ENCODE results near the gene TENM3. TPM values are rescaled to one million over a fixed set of nuclear protein-coding genes. Genes with fewer than 3 reads are reported as not detected.

Gene TENM3
- total and polyA plus RNA-seq, 10 of the 15 experiments (the other 5 are each of a cell fraction or from before 2014, with no cell fraction given): 0.01 to 1.7 (median 0.08) TPM; not detected in 2

DNA sequence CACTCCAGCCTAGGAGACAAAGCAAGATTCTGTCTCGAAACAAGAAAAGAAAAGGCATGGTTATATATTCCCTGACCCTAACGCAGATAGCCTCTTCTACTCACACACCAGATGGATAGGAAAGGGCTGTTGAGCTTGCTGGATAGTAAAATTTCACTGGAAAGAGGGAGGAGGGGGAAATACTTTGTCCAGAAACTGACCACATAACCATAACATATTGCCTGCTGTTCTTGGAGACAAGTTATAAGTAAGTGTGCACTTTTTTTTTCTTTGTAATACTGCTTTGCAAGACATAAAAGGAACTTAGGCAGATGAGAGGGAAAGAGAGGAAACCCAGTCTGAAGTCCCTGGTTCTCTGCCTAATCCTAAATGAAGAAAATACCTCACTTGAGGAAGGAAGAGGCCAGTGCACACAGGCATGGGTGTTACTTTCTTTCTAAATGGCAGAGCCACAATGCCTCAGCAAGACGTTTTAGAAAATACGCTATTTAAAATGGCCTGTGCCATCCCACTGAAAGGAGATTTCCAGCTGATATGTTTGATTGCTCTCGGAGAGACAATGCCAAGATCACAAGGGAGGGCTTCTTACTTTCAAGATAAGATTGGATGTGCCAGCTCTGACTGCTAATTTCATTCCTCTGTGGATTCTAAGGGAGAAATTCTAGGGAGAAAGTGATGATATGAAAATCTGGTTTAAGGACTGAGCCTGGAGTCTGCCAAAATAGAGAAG, 533.3 kb downstream of the TENM3 start:
- Histone ChIP-seq H3K27ac (ENCODE audit: control insufficient read depth, insufficient read depth) (no peak overlapping the region), H3K36me3 (ENCODE audit: control insufficient read depth in 2 of 2, insufficient read depth in 2 of 2, low read length in 1 of 2) (no peaks in the 10 kb centered on the region), H3K4me3 (no peak overlapping the region), H3K9me3 (replicated peaks; ENCODE audit: control insufficient read depth, insufficient read depth, low read length) (no peaks in the 10 kb centered on the region), H4K20me1 (ENCODE audit: control insufficient read depth, insufficient read depth) (no peaks in the 10 kb centered on the region), H3K4me2 (ENCODE audit: control insufficient read depth, insufficient read depth) (no peak overlapping the region), H3K79me2 (ENCODE audit: control insufficient read depth, insufficient read depth, low read length) (no peaks in the 10 kb centered on the region), H2AFZ (ENCODE audit: control insufficient read depth, low read depth, low read length) (no peak overlapping the region), H3K4me1 (ENCODE audit: control insufficient read depth, insufficient read depth, low read length) (no peaks in the 10 kb centered on the region), H3K27me3 (replicated peaks in 1 of 2; ENCODE audit: control insufficient read depth in 2 of 2, insufficient read depth in 2 of 2, low read length in 1 of 2) (no peaks in the 10 kb centered on the region; a peak in 1 of 4 replicates), H3K9ac (ENCODE audit: control insufficient read depth, insufficient read depth, low read length) (no peak overlapping the region)
- DNase-seq (ENCODE audit: low read depth, low spot score) (no peak), ATAC-seq (no peak), FAIRE-seq (no peak)
- 29% methylated on average over 5 of the region's 5 CpGs for WGBS (ENCODE audit: insufficient coverage, insufficient replicate concordance, low lambda C conversion rate, missing lambda C conversion rate)
- no peak for TF ChIP-seq RELA (IDR thresholded peaks at IDR 0.05; ENCODE audit: borderline replicate concordance, partially characterized antibody)
- TF ChIP-seq HDAC6 (IDR thresholded peaks at IDR 0.05; ENCODE audit: unreplicated experiment): no peak
- TF ChIP-seq HDAC2 (IDR thresholded peaks at IDR 0.05): no peak
- no peak for TF ChIP-seq ZNF24 (IDR thresholded peaks at IDR 0.05)
- TF ChIP-seq CHD1 (IDR thresholded peaks at IDR 0.05; ENCODE audit: low read depth, low read length): no peak
- no peak for TF ChIP-seq STAT1 (conservative IDR thresholded peaks at IDR 0.05)
- TF ChIP-seq ZNF274 (IDR thresholded peaks at IDR 0.05; ENCODE audit: insufficient read depth, insufficient read length): no peak
- no peak for TF ChIP-seq CBFB (IDR thresholded peaks at IDR 0.05; ENCODE audit: low read depth)
- TF ChIP-seq PAX5 (IDR thresholded peaks at IDR 0.05; ENCODE audit: borderline replicate concordance, low read depth, low read length): no peak
- no peak for TF ChIP-seq ELK1 (IDR thresholded peaks at IDR 0.05; ENCODE audit: low read depth, low read length)
- TF ChIP-seq, protein P1, sequence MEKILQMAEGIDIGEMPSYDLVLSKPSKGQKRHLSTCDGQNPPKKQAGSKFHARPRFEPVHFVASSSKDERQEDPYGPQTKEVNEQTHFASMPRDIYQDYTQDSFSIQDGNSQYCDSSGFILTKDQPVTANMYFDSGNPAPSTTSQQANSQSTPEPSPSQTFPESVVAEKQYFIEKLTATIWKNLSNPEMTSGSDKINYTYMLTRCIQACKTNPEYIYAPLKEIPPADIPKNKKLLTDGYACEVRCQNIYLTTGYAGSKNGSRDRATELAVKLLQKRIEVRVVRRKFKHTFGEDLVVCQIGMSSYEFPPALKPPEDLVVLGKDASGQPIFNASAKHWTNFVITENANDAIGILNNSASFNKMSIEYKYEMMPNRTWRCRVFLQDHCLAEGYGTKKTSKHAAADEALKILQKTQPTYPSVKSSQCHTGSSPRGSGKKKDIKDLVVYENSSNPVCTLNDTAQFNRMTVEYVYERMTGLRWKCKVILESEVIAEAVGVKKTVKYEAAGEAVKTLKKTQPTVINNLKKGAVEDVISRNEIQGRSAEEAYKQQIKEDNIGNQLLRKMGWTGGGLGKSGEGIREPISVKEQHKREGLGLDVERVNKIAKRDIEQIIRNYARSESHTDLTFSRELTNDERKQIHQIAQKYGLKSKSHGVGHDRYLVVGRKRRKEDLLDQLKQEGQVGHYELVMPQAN (conservative IDR thresholded peaks at IDR 0.05): no peak
- TF ChIP-seq KDM1A (IDR thresholded peaks at IDR 0.05; ENCODE audit: borderline replicate concordance): no peak
- no peak for TF ChIP-seq BACH1 (IDR thresholded peaks at IDR 0.05; ENCODE audit: borderline replicate concordance)
- no peak for TF ChIP-seq TCF12 (IDR thresholded peaks at IDR 0.05; ENCODE audit: low read depth, low read length)
- TF ChIP-seq TARDBP (IDR thresholded peaks at IDR 0.05; ENCODE audit: borderline replicate concordance): no peak
- TF ChIP-seq POU2F2 (IDR thresholded peaks at IDR 0.05; ENCODE audit: borderline replicate concordance, low read depth, low read length): no peak
- TF ChIP-seq IRF5 (IDR thresholded peaks at IDR 0.05; ENCODE audit: borderline replicate concordance): no peak
- no peak for TF ChIP-seq NR2C2 (IDR thresholded peaks at IDR 0.05; ENCODE audit: borderline replicate concordance, control insufficient read depth, insufficient read length, low read depth)
- no peak for TF ChIP-seq IKZF1 (conservative IDR thresholded peaks at IDR 0.05)
- no peak for TF ChIP-seq CEBPB (IDR thresholded peaks at IDR 0.05; ENCODE audit: borderline replicate concordance in 1 of 2, low read depth in 2 of 2, low read length in 2 of 2)
- intact Hi-C loops (cut with micrococcal nuclease; ENCODE audit: unreplicated experiment) (no loop called here), in situ Hi-C loops (cut with MboI) (no loop called here)
- POLR2A ChIA-PET: interaction anchor here (0.6 kb wide), 1 partner anchor 1549 kb away, joined by 3 read pairs; no protein-coding TSS in a partner anchor
- RAD21 ChIA-PET (ENCODE audit: unreplicated experiment): no interaction called here
- SMC1A ChIA-PET (ENCODE audit: uncharacterized antibody, unreplicated experiment): no interaction called here
- no TSS peak for BruUV-seq (replicated peaks)
- CTCF ChIA-PET: no interaction called here

Measured in GM12878 (cell line).